H54 (cell line): Measurements from ENCODE around the gene UBE2J1.

Experiments
- DNase-seq: peaks from one replicate; pipeline ENCODE4 v3.0.0; 2011; ENCODE audit warnings: low spot score, mixed read lengths; ENCODE audit not compliant: insufficient read length
- FAIRE-seq: peaks from 3 replicates; lab custom pipeline; 2011; peaks lifted over from hg19 to GRCh38; lab: Jason Lieb, UNC
- POLR2A ChIP-seq: IDR thresholded peaks from 2 replicates; pipeline ENCODE4 v1.6.1; 2011; ENCODE audit warnings: low read depth, mild to moderate bottlenecking, low read length

Gene UBE2J1

GRCh38 chr6:89353702-89354392, 1.3 kb upstream of the UBE2J1 start:
- TF ChIP-seq POLR2A, result no peak
- DNase-seq, result no peak
- FAIRE-seq, result no peak

DNA sequence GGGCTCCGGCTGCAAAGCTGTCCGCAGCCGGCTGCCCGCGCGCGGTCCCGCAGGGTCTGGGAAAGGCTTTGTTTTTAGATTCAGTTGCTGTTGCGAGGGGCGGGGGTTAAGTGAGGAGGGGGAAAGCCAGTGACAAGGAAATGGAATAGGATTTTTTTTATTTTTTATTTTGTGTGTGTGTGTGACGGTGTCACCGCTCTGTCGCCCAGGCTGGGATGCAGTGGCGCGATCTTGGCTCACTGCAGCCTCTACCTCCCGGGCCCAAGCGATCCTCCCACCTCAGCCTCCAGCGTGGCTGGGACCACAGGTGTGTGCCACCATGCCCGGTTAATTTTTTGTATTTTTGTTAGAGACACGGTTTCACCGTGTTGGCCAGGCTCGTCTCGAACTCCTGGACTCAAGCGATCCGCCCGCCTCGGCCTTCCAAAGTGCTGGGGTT, 615 bp upstream of the UBE2J1 start:
- TF ChIP-seq POLR2A, result no peak
- DNase-seq, result no peak
- FAIRE-seq, result no peak

DNA sequence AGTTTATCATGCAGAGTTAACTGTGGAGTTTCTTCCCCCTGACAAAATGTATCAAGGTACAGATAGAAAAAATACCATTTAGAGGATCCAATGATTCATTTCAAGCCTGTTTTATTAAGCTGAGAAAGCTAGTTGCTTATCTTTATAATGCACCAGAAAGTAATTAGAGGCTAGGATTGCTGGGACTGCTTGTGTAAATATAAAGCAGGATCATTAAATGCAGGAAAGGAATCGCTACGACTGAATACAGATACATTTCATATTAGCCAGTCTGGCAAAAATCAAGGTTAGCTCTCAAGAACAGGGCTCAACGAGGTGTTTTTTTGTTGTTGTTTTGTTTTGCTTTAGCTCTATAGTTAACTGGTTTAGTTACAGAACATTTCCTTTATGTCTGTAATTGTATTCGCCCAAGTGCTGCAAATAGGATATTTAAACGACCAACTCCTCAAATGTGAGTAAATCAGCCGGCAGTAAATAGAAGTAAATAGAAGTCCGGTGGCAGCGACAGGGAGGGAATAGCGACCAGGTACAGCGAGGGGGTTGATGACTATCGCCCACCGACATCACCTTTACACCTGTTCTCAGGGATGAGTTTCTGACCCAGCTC, 748 bp downstream of the UBE2J1 start:
- no peak for TF ChIP-seq POLR2A
- DNase-seq (no peak), FAIRE-seq (peak; percentile 11)

- DNase-seq (no peak), FAIRE-seq (peak; percentile 41)
- TF ChIP-seq POLR2A, result no peak
Measured at GRCh38 chr6:89350281-89350966, 2.1 kb downstream of the UBE2J1 start.

GRCh38 chr6:89348372-89348771, 4.2 kb downstream of the UBE2J1 start:
- FAIRE-seq (no peak), DNase-seq (no peak)
- no peak for TF ChIP-seq POLR2A

GRCh38 chr6:89347825-89348224, 4.7 kb downstream of the UBE2J1 start:
- FAIRE-seq (no peak), DNase-seq (no peak)
- TF ChIP-seq POLR2A, result no peak

DNA sequence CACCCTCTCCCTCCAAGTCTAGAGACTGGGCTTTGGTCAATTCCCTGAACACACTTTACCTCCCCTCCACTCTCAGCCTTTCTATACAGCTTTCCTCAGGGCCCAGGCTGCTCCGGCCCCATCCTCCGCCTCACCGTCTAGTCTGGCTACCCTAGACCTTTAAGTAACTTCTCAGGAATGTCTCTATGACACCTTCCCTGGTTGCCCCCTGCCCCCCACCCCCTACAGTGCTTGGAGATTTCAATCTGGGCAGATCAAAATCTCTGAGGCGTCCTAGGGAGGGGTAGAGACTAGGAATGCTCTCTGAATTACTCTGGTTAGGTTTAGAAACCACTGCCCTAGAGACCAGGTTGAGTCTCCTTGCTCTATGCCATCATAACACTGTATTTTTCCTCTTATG, 6.1 kb downstream of the UBE2J1 start:
- DNase-seq (no peak), FAIRE-seq (no peak)
- no peak for TF ChIP-seq POLR2A

DNA sequence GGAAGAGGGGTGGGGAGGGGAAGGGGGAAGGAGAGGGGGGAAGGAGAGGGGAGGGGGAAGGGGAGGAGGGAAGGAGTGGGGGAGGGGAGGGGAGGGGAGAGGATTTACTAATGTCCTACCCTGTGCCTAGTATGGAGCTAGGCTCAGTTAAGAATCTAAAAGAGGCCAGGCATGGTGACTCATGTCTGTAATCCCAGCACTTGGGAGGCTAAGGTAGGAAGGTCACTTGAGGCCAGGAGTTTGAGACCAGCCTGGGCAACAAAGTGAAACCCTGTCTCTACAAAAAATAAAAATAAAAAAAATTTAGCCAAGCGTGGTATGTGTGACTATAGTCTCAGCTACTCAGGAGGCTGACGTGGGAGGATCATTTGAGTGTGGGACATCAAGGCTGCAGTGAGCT, 13.0 kb downstream of the UBE2J1 start:
- DNase-seq (no peak), FAIRE-seq (peak; percentile 68)
- no peak for TF ChIP-seq POLR2A

GRCh38 chr6:89335164-89335563, 17.4 kb downstream of the UBE2J1 start:
- DNase-seq, result no peak
- no peak for TF ChIP-seq POLR2A
- FAIRE-seq, result no peak

GRCh38 chr6:89330910-89331309, 21.6 kb downstream of the UBE2J1 start:
- FAIRE-seq (no peak), DNase-seq (no peak)
- TF ChIP-seq POLR2A, result no peak

GRCh38 chr6:89328976-89329375, 23.5 kb downstream of the UBE2J1 start:
- FAIRE-seq (no peak), DNase-seq (no peak)
- no peak for TF ChIP-seq POLR2A

GRCh38 chr6:89324304-89324703, 28.2 kb downstream of the UBE2J1 start:
- FAIRE-seq (no peak), DNase-seq (no peak)
- TF ChIP-seq POLR2A, result no peak

DNA sequence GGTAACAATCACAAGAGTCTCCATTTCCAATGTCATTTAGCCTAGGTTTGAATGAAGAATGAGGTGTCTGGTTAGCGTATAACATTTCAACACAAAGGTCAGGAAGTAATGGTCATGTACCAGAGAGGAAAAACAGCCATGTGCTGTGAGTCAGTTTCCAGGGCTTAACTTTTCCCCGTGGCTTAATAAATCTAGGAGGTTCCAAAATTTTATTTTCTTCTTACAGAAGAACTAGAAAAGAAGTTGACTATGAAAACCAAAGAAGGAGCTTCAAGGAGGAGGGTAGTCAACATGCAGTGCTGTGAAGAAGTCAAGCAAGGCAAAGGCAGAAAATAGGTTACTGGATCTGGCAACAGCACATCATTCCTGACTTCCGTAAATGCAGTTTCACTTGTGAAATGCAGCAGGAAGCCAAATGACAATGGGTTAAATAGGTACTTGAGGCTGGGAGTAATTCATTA, 29.0 kb downstream of the UBE2J1 start:
- FAIRE-seq, result peak; percentile 64
- DNase-seq, result no peak
- no peak for TF ChIP-seq POLR2A
